ENCODE data around the gene TEF.

DNA sequence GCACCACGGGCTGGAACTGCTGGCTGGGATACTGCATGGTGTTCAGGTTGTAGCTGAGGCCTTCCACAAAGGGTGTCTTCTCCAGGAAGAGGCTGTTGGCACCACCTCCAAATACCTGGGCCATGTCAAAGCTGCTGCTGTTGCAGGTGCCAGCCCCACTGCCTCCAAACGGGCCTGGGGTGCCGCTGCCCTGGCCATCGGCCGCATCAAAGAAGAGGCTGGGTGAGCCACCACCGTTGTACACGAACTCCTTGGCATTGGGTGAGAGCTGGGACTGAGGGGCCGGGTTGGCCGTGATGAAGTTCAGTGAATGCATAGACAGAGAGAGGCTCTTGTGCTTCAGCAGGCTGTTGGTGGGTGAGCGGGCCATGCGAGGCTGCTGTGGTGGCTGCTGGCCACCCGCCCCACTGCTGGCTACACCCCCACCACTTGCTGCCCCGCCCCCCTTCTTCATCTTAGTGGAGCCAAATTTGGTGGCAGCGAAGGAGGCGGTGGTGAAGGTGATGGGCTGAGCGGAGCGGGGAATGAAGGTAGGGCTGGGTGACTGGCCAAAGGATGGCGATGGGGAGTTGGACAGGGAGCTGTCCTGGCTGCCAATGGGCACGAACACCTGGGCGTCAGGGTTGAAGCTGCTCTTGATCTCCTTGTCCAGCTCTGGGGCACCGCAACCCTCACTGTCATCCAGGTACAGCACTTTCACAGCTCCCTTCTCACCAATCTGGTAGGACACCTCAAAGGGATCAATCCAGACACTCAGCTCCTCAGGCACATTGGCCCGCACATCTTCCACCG lies 54.8 kb downstream of the TEF start:
- TF ChIP-seq, protein P1, sequence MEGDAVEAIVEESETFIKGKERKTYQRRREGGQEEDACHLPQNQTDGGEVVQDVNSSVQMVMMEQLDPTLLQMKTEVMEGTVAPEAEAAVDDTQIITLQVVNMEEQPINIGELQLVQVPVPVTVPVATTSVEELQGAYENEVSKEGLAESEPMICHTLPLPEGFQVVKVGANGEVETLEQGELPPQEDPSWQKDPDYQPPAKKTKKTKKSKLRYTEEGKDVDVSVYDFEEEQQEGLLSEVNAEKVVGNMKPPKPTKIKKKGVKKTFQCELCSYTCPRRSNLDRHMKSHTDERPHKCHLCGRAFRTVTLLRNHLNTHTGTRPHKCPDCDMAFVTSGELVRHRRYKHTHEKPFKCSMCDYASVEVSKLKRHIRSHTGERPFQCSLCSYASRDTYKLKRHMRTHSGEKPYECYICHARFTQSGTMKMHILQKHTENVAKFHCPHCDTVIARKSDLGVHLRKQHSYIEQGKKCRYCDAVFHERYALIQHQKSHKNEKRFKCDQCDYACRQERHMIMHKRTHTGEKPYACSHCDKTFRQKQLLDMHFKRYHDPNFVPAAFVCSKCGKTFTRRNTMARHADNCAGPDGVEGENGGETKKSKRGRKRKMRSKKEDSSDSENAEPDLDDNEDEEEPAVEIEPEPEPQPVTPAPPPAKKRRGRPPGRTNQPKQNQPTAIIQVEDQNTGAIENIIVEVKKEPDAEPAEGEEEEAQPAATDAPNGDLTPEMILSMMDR (IDR thresholded peaks at IDR 0.05), result no peak
- no peak for TF ChIP-seq POLR2A (IDR thresholded peaks at IDR 0.05)

Data from thyroid gland (tissue), 4 donors.